IMR-90 (cell line): ENCODE measurements around the gene HOXD8. TPM values are rescaled to one million over a fixed set of nuclear protein-coding genes. Genes with fewer than 3 reads are reported as not detected.

Source experiments
- ATAC-seq: fragments of 200-7000 bp; cut with Tn5 transposase; 2 replicates; pipeline ENCODE4 v1.9.1; 2020; ENCODE audit warnings: low read depth, mild to moderate bottlenecking, moderate library complexity
- BruUV-seq: library from RNA; stranded (reverse); fragments of 400-500 nt; replicated peaks from 2 replicates; lab custom pipeline; 2021; lab: Mats Ljungman, UMichigan
- CTCF ChIA-PET: fragments of 300-600 bp; formaldehyde crosslinking; extraction: SDS; loops from one replicate; lab custom pipeline; 2021; ENCODE audit warnings: antibody characterized with exemption; lab: Yijun Ruan, JAX
- POLR2A ChIA-PET: fragments of 300-600 bp; sonication (Branson Sonifier 250); formaldehyde crosslinking; loops from one replicate; lab custom pipeline; 2022; ENCODE audit warnings: antibody characterized with exemption; ENCODE audit not compliant: unreplicated experiment; lab: Charles Lee
- DNase-seq: peaks from one replicate; pipeline ENCODE4 v3.0.0; 2013
- H2AFZ ChIP-seq: replicated peaks from 2 replicates; pipeline ENCODE3; 2013; ENCODE audit warnings: low read length, mild to moderate bottlenecking; ENCODE audit not compliant: poor library complexity
- H2AK5ac ChIP-seq: 2 replicates; pipeline ENCODE4 v1.6.1; 2013; ENCODE audit warnings: low read depth, low read length, inconsistent platforms
- H2AK9ac ChIP-seq: replicated peaks from 2 replicates; pipeline ENCODE3; 2013; ENCODE audit warnings: mild to moderate bottlenecking, low read depth, low read length, moderate library complexity; ENCODE audit not compliant: poor library complexity
- H2BK120ac ChIP-seq: 2 replicates; pipeline ENCODE4 v1.6.1; 2013; ENCODE audit warnings: low read depth, low read length, inconsistent platforms
- H2BK15ac ChIP-seq: 3 replicates; pipeline ENCODE4 v1.6.1; 2013; ENCODE audit warnings: low read depth, low read length, inconsistent platforms
- H2BK20ac ChIP-seq: 2 replicates; pipeline ENCODE4 v1.6.1; 2013; ENCODE audit warnings: low read depth, mild to moderate bottlenecking, inconsistent platforms, low read length, moderate library complexity
- H2BK5ac ChIP-seq: 2 replicates; pipeline ENCODE4 v1.6.1; 2013; ENCODE audit warnings: mild to moderate bottlenecking, low read depth, low read length, inconsistent platforms; ENCODE audit not compliant: poor library complexity, severe bottlenecking
- H3K14ac ChIP-seq: replicated peaks from 2 replicates; pipeline ENCODE4 v1.6.1; 2013; ENCODE audit warnings: low read depth, low read length, inconsistent platforms
- H3K18ac ChIP-seq: 2 replicates; pipeline ENCODE4 v1.6.1; 2013; ENCODE audit warnings: low read depth, low read length, control low read depth
- H3K23ac ChIP-seq: 2 replicates; pipeline ENCODE4 v1.6.1; 2013; ENCODE audit warnings: low read depth, low read length, inconsistent platforms
- H3K27ac ChIP-seq: 2 replicates; pipeline ENCODE4 v1.5.1; 2013; ENCODE audit warnings: mild to moderate bottlenecking, control low read depth, low read length; ENCODE audit not compliant: insufficient read depth
- H3K27me3 ChIP-seq: 2 replicates; pipeline ENCODE4 v1.6.1; 2013; ENCODE audit warnings: low read length; ENCODE audit not compliant: control insufficient read depth, insufficient read depth
- H3K36me3 ChIP-seq: 2 replicates; pipeline ENCODE4 v1.6.1; 2013; ENCODE audit warnings: low read length, mixed read lengths; ENCODE audit not compliant: control insufficient read depth, insufficient read depth
- H3K4ac ChIP-seq: 2 replicates; pipeline ENCODE4 v1.6.1; 2013; ENCODE audit warnings: low read depth, low read length, inconsistent platforms
- H3K4me1 ChIP-seq: 2 replicates; pipeline ENCODE4 v1.6.1; 2013; ENCODE audit warnings: low read length, mixed read lengths; ENCODE audit not compliant: control insufficient read depth, insufficient read depth
- H3K4me2 ChIP-seq: 2 replicates; pipeline ENCODE4 v1.6.1; 2013; ENCODE audit warnings: low read depth, mild to moderate bottlenecking, control low read depth, low read length, moderate library complexity
- H3K4me3 ChIP-seq: 2 replicates; pipeline ENCODE4 v1.5.1; 2013; ENCODE audit warnings: low read depth, mild to moderate bottlenecking, control low read depth, low read length, moderate library complexity; ENCODE audit not compliant: insufficient read depth
- H3K56ac ChIP-seq: 2 replicates; pipeline ENCODE4 v1.6.1; 2013; ENCODE audit warnings: low read length, inconsistent platforms; ENCODE audit not compliant: insufficient read depth; ENCODE audit errors: extremely low read depth
- H3K79me1 ChIP-seq, 2 experiments: 2 replicates each; pipeline ENCODE4 v1.6.1; 2013; ENCODE audit warnings: low read length in 2 of 2, inconsistent platforms in 1 of 2, low read depth in 1 of 2
- H3K9ac ChIP-seq: 2 replicates; pipeline ENCODE4 v1.6.1; 2013; ENCODE audit warnings: low read depth, low read length, control low read depth
- H3K9me1 ChIP-seq: 2 replicates; pipeline ENCODE4 v1.6.1; 2013; ENCODE audit warnings: low read length, inconsistent platforms; ENCODE audit not compliant: insufficient read depth
- H3K9me3 ChIP-seq: 2 replicates; pipeline ENCODE4 v1.6.1; 2013; ENCODE audit warnings: low read length; ENCODE audit not compliant: control insufficient read depth, insufficient read depth
- H4K20me1 ChIP-seq: 2 replicates; pipeline ENCODE4 v1.6.1; 2013; ENCODE audit warnings: low read length, inconsistent platforms; ENCODE audit not compliant: insufficient read depth
- H4K5ac ChIP-seq: 2 replicates; pipeline ENCODE4 v1.6.1; 2013; ENCODE audit warnings: mild to moderate bottlenecking, low read depth, low read length, control low read depth
- H4K8ac ChIP-seq, 2 experiments: 2 replicates each; pipeline ENCODE4 v1.6.1; 2013; ENCODE audit warnings: low read depth in 2 of 2, low read length in 2 of 2, control low read depth in 1 of 2, inconsistent platforms in 1 of 2
- H4K91ac ChIP-seq: 2 replicates; pipeline ENCODE4 v1.6.1; 2013; ENCODE audit warnings: low read depth, low read length, inconsistent platforms; ENCODE audit not compliant: insufficient read depth
- BHLHE40 ChIP-seq: fragments of 150-350 bp; IDR thresholded peaks from 2 replicates; pipeline ENCODE4 v1.6.1; 2016; ENCODE audit warnings: mild to moderate bottlenecking, low read depth, low read length
- MAFK ChIP-seq: IDR thresholded peaks from 2 replicates; pipeline ENCODE4 v1.6.1; 2012; ENCODE audit warnings: low read depth, low read length, improper control_type of control experiment
- MAZ ChIP-seq: IDR thresholded peaks from 2 replicates; pipeline ENCODE4 v1.6.1; 2012; ENCODE audit warnings: low read depth, mild to moderate bottlenecking, low read length, improper control_type of control experiment, moderate library complexity, borderline replicate concordance
- NFE2L2 ChIP-seq: fragments of 150-350 bp; IDR thresholded peaks from 2 replicates; pipeline ENCODE4 v1.6.1; 2016; ENCODE audit warnings: low read depth, mild to moderate bottlenecking, low read length
- POLR2A ChIP-seq: IDR thresholded peaks from 2 replicates; pipeline ENCODE4 v1.6.1; 2012; ENCODE audit warnings: mild to moderate bottlenecking, low read depth, low read length
- RAD21 ChIP-seq: IDR thresholded peaks from 2 replicates; pipeline ENCODE4 v1.6.1; 2012; ENCODE audit warnings: low read length, improper control_type of control experiment
- RCOR1 ChIP-seq: IDR thresholded peaks from 2 replicates; pipeline ENCODE4 v1.6.1; 2012; ENCODE audit warnings: mild to moderate bottlenecking, low read length, improper control_type of control experiment; ENCODE audit not compliant: insufficient replicate concordance
- RFX5 ChIP-seq: IDR thresholded peaks from 2 replicates; pipeline ENCODE4 v1.8.0; 2012; ENCODE audit warnings: low read depth, mild to moderate bottlenecking, low read length, moderate library complexity
- SMC3 ChIP-seq: fragments of 150-350 bp; IDR thresholded peaks from 2 replicates; pipeline ENCODE4 v1.6.1; 2016; ENCODE audit warnings: low read depth, mild to moderate bottlenecking, antibody characterized with exemption, low read length, moderate library complexity
- WGBS, 2 experiments: methylation state at CpG; one replicate each; pipeline versions ENCODE4 v1.1.5 to v1.1.7; 2013; ENCODE audit warnings: missing lambda C conversion rate in 2 of 2; ENCODE audit not compliant: insufficient read length in 1 of 2; ENCODE audit errors: extremely low coverage in 2 of 2; 5-methylcytosine and 5-hydroxymethylcytosine counted together
- dilution Hi-C: fragments of 300-500 bp; cut with HindIII; formaldehyde crosslinking; loops from one replicate; pipeline ENCODE4 v1.14.3; 2018; ENCODE audit warnings: low sequenced_read_pairs; ENCODE audit not compliant: unreplicated experiment
- in situ Hi-C: fragments of 300-500 bp; cut with MboI; formaldehyde crosslinking; loops from 3 replicates; pipeline ENCODE4 v1.14.3; 2019; ENCODE audit warnings: low sequenced_read_pairs, inconsistent platforms, mixed read lengths
- intact Hi-C: fragments of 100-400 bp; cut with micrococcal nuclease; formaldehyde crosslinking; loops from 2 replicates; pipeline ENCODE4 v1.10.0; 2022
- polyA plus RNA-seq, 3 experiments: library from polyadenylated mRNA; depleted of rRNA; stranded (reverse); fragments of >200 nt; gene quantifications; 2 replicates each; pipeline ENCODE4 v1.2.3, GENCODE V29; 2012; ENCODE audit warnings: low replicate concordance in 1 of 3
- total RNA-seq: library from RNA; depleted of rRNA; stranded (reverse); fragments of >200 nt; gene quantifications from 2 replicates; pipeline ENCODE4 v1.2.3, GENCODE V29; 2012
- TF ChIP-seq, protein P1 (sequence below): fragments of 150-350 bp; IDR thresholded peaks from 2 replicates; pipeline ENCODE4 v1.6.1; 2016; ENCODE audit warnings: low read depth, mild to moderate bottlenecking, low read length, moderate library complexity, borderline replicate concordance

HOXD8 gene
- total and polyA plus RNA-seq, 2 of the 4 experiments (the other 2 are of a cell fraction) = not detected

- H2BK20ac ChIP-seq = no peak overlapping the region
- in situ Hi-C loops (loop anchor here (25.0 kb wide), 2 partner anchors 1048 to 1348 kb away; no protein-coding TSS in a partner anchor), intact Hi-C loops (no loop called here), dilution Hi-C loops (no loop called here)
- no peak overlapping the region for H3K9ac ChIP-seq
- no peak overlapping the region for H3K14ac ChIP-seq
- no peaks in the 10 kb centered on the region for H3K79me1 ChIP-seq
- H3K9me3 ChIP-seq = peaks cover 26% of the 10 kb centered on the region
- no peak overlapping the region for H3K4me3 ChIP-seq
- H4K91ac ChIP-seq = no peak overlapping the region
- no peaks in the 10 kb centered on the region for H3K9me1 ChIP-seq
- H2AK9ac ChIP-seq = no peak overlapping the region
- H3K18ac ChIP-seq = no peak overlapping the region
- POLR2A ChIA-PET = no interaction called here
- no peak overlapping the region for H3K27ac ChIP-seq
- ATAC-seq = no peak
- no peak overlapping the region for H2AFZ ChIP-seq
- DNase-seq = no peak
- H2BK5ac ChIP-seq = no peak overlapping the region
- peaks cover 91% of the 10 kb centered on the region for H3K27me3 ChIP-seq
- H3K56ac ChIP-seq = no peak overlapping the region
- no peak overlapping the region for H2AK5ac ChIP-seq
- no peak overlapping the region for H4K8ac ChIP-seq
- no peak for TF ChIP-seq RFX5
- no peak for TF ChIP-seq RAD21
- no peak for TF ChIP-seq SMC3
- TF ChIP-seq MAZ = no peak
- TF ChIP-seq MAFK = no peak
- no peak for TF ChIP-seq NFE2L2
- no peak for TF ChIP-seq POLR2A
- no peak for TF ChIP-seq RCOR1
- TF ChIP-seq BHLHE40 = no peak
- TF ChIP-seq, protein P1, sequence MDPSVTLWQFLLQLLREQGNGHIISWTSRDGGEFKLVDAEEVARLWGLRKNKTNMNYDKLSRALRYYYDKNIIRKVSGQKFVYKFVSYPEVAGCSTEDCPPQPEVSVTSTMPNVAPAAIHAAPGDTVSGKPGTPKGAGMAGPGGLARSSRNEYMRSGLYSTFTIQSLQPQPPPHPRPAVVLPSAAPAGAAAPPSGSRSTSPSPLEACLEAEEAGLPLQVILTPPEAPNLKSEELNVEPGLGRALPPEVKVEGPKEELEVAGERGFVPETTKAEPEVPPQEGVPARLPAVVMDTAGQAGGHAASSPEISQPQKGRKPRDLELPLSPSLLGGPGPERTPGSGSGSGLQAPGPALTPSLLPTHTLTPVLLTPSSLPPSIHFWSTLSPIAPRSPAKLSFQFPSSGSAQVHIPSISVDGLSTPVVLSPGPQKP = no peak
- BruUV-seq = no TSS peak
- H3K4ac ChIP-seq = no peak overlapping the region
- H2BK15ac ChIP-seq = no peak overlapping the region
- H4K20me1 ChIP-seq = peaks cover 3% of the 10 kb centered on the region; the same call in 1 of the 2 replicates
- no peak overlapping the region for H2BK120ac ChIP-seq
- no peak overlapping the region for H4K5ac ChIP-seq
- H3K4me2 ChIP-seq = no peak overlapping the region
- H3K23ac ChIP-seq = no peak overlapping the region
- 4% methylated on average over 9 of the region's 40 CpGs; no CpG with 5 or more reads in 1 of the 2 experiments for WGBS, 2 experiments
- CTCF ChIA-PET = interaction anchor here (0.5 to 1.0 kb wide), 2 partner anchors 395 to 552 kb away, joined by 4 to 8 read pairs; no protein-coding TSS in a partner anchor
- peaks cover 1% of the 10 kb centered on the region for H3K4me1 ChIP-seq
- H3K36me3 ChIP-seq = no peaks in the 10 kb centered on the region
Measured at GRCh38 chr2:176085120-176085788, 44.3 kb upstream of the HOXD8 start.
